ENCODE data around the gene MYLK3.

The MYLK3 gene

DNA sequence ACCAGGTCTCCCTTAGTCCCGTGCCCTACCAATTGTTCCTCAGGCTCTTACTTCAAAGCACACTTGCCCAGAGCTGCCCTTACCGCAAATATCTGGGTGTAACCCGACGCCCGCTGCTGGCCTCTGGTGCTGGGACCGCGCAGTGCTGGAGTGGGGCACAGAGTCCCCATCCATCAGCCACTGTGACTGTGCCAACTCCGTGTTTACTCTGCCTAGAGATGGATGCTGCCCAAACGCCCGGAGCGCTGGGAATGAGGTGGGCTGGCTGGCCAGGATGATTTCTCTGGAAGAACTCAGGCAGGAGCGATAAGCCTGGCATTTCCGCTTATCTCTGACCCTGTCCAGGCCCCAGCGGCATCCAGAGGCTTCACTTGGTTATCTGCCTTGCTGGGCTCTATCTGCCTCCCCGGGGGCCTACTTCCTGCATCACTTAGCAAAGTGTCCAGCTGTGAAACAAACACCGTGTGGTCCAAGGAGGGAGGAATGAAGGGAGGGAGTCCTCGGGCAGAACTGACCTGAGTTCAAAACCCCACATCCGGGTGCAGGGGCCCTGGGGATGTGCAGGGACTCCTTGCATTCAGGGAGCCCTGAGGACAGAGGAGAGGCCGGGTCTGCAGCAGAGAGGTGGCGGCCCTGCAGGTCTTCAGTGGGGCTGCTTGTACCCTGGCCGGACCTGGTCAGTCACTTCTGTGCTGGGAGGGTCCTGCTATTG is 9.4 kb upstream of the MYLK3 start:
- no peak for DNase-seq

DNA sequence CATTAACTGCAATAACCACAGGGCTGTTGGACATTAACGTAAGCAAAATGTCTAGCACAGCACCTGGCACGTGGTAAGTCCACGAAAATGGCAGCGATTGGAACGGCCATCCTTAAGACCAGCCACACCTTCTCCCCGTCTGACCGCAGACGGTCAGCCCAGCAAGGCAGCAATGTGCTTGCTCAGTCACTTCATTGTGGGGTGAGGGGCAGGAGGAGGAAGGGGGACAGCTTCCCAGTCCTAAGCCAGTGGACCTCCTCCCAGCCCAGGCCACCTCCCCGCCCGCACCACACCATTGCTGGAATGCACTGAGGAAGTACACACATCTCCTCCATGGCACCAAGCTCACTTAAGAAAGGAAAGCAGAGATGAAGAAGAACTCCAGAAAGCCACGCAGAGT is 8.6 kb upstream of the MYLK3 start:
- no peak for DNase-seq

DNA sequence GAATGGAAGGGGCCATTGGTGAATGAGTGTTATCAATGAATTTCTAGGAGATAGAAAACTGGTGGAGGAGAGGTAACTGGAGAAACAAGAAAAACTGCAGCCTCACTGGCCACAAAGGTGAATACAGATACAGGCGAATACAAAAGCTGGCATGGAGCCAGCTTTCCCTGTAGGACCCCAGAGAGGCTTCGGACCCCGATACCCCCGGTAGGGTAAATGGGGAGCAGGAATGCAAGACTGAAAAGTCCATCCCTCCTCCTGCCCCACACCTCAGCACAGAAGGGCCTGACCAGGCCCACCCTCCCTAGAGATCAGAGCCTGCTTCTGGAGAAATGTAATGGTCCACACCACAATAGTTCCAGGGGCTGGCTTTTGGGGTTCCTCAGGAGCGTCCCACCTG is 4.9 kb upstream of the MYLK3 start:
- no peak for DNase-seq

DNA sequence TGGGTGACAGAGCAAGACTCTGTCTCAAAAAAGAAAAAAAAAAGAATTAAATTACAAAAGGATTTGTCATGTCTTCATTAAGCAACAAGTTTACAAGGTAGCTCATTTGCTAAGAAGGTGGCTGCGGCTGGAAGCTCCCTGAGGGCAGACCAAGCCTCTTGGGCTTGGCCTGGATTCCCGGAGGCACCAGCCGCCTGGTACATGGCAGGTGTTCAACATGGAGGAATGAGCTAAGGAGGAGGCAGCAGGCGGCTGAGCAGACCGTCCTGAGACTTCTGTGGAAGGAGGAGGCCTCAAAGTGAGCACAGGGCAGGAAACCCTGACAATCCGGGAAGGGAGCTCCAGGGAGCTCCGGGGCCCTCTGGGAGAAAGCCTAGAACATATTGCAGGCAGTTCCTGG is 3.2 kb upstream of the MYLK3 start:
- DNase-seq, result no peak

DNA sequence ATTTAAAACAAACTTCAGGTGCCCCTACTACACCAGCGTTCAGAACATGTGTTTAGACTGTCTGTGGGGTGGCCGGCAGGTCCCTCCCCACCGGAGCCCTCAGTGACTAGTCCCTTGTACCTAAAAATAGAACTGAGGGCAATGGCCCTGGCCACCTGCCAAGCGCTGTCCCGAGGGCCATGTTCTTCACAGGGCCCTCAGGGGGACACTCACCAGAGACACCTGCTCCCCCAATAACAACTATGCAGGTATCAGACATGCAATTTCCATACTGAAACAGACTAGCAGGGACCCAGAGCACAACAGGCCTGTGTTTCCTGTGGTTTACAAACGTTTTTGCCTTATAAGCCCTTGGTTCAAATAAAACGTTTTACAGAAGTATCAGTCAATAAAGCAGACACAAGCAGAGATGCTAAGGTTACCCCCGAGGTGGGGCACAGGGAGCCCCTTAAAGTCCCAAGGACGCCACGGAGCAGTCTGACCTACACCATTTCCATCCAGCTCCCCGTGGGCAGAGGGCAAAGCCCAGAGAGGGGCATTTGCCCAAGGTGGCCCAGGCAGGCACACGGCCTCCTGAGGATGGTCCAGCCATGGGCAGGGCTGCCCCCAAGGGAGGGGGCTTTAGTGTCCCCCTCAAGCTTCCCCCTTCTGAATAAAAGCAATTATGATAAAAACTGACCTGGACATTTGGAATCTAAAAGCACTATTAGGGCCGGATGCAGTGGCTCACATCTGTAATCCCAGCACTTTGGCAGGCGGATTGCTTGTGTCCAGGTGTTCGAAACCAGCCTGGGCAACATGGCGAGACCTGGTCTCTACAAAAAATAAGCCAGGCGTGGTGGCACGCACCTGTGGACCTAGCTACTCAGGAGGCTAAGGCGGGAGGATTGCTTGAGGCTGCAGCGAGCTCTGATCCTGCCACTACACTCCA is 896 bp upstream of the MYLK3 start:
- no peak for DNase-seq

DNA sequence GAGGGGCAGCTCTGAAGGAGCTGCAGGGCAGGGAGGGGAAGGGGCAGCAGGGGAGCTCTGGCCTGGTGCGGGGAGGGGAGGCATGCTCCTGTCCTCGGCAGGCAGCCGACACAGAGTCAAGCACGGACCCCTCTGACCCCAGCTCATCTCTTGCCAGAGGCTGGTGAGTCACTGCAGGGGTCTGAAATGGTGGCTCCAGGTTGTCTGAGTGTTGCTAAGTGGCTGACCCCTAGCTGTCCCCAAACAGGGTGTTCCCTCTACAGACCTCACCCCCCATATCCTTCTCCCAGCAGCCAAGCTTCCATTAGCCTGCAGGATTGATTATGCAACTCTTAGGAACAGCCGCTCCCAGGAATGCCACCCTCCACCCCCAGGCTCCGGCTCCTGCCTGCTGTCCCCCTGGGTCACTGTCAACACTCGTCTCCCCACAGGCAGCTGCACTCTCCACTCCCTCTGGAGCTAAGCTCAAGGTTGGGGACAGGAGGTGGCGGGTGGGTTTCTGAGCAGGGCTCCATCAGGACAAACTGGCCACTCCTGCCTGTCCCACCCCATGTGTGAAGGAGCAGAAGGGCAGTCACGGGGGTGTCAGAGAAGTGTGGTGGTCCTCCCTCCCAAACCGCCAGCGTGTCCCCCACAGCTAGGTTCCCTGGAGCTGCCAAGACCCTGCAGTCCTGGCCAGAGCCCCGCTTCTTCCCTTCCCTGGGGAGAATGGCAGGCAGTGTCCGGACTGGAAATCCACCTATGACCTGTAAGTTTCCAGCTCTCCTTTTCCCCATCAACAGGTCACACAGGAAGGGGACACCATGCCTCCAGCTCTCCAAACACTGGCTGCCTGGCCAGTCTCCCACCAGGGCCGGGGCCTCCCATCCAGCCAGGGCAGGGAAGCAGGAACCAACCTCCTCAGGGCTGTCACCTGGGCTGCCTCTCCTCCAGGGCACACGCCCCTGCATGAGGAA is 1.0 kb downstream of the MYLK3 start:
- DNase-seq, result no peak

DNA sequence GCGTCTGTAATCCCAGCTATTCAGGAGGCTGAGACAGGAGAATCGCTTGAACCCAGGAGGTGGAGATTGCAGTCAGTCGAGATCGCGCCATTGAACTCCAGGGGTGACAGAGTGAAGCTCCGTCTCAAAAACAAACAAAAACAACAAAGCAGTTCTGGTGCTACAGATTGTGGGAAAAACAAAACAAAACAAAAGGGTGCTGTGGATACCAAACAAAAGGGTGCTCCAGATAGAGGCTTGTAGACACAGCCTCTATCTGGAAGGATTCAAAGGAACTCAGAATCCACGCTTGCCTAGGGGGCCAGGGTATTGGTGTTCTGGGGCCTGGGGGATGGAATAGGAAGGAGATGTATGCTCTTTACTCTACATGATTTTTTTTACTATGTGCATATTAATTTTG is 2.5 kb downstream of the MYLK3 start:
- DNase-seq, result no peak

DNA sequence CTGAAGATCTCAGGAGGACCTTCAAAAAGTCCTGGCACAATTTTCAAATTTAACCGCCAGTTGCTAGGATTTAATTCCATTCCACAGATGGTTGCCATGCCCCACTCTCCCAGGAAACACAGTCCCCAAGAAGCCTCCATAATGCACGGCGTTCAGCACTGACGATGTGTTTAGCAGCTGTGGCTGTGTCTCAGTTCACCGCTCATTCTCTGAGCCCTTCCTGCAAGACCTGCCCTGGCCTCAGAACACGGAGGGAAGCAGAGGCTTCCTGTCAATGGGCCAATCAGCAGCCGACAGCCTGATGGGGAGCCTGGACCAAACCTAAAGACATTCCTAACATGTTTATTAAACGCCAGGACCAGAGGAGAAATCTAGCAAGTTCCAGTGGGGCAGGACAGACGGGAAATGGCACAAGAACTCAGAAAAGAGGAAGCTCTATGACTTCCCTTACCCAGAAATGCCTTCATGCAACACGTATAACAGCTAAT is 4.9 kb downstream of the MYLK3 start:
- DNase-seq, result peak; percentile 48

DNA sequence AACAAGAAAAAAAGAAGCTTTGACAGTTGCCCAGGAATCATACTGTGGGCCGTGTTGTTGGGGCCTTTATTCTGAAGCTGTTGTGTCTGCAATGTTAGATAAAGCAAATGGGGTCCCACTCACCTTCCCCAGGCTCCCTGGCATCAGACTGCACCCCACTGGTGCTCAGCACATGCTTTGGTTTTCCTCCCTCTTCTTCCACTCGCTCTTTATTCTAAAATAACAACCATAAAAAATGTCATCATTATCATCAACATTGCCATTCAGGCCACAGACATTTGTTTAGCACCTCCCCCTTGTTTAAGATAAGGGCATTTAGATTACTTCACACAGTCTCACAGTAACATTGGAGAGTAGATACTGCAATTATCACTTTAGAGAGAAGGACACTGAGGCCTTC is 8.2 kb downstream of the MYLK3 start:
- DNase-seq, result peak; percentile 74

DNA sequence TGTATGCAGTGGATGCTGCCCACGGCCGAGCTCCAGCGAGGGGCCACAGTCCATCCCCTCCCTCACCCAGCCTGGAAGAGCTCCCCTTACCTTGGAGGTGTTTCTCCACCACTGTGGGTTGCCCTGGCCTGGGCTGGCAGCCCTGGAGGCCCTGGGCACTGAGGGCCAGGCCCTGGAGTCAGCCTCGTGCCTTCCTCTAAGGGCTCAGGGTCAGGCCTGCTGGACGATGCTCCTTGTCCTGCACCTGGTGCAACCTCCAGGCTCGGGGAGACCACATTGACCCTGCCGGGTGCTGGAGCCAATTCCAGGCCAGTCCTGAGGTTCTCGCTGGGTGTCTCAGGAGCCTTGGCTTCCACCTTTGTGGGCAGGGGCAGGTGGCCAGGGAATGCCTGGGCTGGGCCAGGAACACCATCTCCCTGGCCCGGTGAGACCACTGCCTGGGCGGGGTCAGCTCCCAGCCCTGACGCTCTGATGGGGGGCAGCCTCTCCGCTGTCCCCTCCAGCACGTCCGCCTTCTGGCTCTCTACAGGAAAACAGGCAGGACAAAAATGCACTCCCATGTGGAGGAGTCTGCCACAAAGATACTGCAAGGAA is 10.4 kb downstream of the MYLK3 start:
- DNase-seq, result no peak

DNA sequence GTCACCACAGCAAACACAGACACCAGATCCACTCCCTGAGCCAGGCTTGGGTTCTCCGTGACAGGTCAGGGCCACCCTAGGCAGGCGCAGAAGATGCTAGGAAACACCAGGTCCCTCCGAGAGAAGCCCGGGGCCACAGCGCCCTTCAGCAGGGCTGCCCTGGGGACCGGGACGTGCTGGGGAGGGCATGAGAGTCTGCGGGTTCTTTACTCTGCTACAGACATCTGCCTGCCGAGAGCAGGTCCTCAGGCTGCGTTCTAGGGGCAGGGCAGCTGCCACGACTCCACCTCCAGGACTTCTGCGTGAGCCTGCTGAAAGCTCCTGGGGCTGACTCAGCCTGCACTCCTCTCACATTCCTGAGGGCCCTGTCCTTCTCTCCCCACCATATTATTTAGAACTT is 11.4 kb downstream of the MYLK3 start:
- no peak for DNase-seq

DNA sequence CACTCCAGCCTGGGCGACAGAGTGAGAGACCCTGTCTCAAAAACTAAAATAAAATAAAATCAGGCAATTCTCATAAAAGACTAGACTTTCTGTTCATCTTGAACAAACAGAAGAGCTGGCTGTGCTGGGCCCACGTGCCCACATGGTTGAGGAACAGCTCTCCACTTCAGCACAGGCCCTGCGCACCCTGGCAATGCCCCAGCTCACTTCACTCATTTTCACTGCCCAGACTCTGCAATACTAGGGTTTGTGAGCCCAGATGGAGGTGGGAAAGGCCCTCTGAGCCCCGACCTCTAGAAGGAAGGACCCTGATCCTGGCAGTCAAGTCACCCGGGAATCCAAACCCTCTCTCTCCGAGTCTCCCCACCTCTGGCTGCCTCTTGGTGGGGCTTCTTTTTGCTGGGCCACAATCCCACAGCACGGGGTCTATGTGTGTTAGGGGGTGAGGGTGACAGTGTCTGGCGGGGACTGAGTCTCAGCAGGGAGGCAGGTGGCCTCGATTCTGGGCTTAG is 14.8 kb downstream of the MYLK3 start:
- no peak for DNase-seq

DNA sequence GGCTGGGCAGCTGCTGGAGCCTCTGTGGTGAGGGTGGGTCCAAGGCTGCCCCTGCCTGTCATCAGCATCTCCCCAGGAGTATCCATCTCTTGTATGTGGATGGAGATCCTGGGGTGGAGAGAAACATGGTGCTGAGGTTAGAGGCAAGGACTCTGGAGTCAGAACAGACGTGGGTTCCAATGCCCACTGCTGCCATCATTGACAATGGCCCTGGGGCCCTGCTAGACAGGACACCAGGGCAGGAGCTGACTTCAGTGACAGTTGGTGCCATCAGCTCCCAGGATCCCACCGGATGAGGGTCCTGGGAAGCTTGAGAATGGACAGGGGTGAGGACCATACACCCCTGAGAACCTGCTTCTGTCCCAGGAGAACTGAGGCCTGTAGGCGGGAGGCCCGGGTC is 15.6 kb downstream of the MYLK3 start:
- DNase-seq, result no peak

DNA sequence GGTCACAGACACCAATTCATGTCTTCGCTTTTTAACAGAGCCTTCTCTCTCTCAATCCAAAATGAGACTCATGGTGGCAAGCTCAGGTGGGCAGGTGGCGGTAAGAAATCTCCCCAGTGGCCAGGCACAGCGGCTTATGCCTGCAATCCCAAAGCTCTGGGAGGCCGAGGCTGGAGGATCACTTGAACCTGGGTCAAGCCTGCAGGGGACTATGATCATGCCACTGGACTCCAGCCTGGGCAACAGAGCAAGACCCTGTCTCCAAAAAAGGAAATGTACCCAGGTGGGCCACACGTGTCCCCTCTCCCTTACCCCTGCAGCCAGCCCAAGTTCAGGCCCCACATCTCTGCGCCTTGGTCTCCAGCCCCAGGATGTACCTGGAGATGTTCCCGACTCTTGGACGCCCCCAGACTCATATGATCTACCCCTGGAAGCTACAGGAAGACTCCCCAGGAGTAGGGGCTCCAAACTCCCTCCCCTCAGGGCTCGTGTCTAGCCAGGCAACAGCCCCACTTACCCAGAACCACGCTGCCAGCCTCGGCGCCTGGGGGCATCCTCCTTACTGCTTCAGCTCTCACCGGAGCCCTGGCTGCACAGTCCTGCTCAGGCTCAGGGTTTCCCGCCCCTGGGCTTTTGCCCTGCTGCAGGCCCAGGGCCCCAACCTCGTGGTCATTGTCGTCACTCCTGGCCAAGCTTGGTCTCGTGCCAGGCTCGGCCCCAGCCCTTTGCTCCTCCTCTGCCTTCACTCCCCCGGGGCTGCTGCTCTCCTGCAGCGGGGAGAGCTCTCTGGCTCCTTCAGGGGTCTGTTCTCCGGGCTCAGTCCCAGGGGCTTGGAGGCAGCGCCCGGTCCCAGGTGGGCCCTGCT is 16.2 kb downstream of the MYLK3 start:
- DNase-seq, result no peak

DNA sequence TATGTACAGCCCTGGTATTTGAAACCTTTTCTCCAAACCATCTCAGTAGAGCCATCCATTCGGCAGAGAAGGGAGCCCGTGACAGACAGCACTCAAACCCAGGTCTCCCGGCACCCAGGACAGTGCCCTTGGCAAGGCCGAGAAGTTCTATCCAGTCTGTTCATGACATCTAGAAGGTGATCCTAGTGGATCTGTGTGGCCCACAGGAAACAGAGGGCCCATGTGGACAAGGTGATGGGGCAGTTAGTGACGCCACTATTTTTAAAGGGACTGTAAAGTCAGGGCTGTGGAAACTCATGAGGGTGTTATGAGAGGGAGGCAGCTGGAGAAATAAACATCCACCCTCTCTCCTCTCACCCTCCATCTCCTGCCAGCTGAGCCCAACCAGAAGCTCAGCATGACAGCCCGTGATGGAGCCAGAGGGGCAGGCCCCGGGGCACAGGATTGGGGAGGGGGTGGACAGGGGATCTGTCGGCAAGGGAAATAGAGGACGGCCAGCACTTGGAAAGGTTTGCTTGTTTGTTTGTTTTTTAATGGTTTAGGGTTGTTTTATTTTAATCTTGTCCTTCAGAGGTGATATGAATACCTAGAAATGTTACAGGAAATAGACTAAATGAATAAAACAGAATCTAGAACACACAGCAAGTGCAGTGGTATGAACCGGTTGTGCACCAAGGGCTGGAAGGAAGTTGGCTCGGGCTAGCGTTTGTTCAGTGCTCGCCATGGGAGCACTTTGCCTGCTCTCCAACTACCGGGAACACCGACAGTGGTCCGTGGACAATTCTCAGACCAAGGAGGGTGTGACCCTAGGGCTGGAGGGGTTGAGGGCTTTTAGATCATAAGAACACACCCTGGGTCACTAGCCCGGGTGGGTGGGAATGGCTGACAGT is 17.1 kb downstream of the MYLK3 start:
- no peak for DNase-seq

DNA sequence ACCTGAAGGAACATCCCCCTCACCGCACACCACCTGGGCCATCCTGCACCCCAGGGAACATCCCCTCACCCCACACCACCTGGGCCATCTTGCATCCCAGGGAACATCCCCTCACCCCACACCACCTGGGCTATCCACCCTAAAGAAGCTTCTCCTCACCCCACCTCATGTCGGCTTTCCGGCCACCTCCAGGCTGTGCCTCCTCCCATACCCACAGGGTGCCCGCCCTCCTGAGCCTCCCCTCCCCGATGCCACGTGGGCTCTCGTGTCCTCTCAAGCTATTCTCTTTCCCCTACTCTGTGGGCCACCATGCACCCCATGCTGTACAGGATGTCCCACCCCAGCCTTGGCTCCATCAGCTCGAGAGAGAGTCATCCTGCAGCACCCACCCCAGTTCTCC is 18.0 kb downstream of the MYLK3 start:
- DNase-seq, result no peak

DNA sequence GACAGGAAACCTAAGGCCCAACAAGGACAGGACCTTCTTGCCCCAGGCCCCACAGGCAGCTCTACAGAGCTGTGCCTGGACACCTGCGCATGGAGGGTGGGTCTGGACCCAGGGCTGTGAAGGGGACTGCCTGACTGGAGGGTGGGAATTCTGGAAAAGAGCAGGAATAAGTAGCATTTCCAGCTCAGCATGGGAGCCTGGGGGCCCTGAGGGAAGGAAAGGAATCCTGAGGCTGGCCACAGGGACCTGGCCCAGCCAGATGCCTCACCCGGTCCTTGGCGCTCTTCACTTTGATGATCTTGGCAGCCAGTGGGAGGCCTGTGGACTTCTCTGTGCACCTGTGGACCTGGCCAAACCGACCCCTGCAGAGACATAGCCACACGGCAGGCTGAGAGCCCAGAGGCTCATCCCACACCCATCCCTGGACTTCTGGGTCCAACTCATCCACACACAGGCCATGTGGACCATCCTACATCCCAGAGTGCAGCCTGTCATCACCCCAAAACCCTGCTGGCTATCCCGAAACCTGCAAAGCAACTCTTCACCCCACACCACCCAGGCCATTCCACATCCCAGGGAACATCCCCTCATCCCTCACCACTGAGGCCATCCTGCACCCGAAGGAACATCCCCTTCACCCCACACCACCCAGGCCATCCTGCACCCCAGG is 18.7 kb downstream of the MYLK3 start:
- DNase-seq, result no peak

DNA sequence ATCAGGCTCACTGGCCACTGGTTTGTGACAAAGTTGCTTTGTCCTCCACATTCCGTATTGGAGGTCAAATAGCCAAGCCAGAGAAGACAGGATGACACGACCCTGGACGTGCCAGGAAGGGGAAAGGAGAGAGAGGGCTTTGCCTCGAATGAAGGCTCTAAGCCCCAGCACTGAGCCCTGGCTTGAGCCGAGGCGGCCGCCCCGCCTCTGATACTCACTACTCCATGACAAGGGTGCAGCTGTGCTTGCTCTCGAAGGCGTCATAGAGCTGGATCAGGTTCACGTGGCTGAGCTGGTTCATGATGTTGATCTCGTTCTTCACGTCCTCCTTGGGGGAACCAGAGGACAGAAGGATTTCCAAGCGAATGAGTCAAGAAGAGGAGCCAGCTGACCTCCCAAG is 19.3 kb downstream of the MYLK3 start:
- no peak for DNase-seq

DNA sequence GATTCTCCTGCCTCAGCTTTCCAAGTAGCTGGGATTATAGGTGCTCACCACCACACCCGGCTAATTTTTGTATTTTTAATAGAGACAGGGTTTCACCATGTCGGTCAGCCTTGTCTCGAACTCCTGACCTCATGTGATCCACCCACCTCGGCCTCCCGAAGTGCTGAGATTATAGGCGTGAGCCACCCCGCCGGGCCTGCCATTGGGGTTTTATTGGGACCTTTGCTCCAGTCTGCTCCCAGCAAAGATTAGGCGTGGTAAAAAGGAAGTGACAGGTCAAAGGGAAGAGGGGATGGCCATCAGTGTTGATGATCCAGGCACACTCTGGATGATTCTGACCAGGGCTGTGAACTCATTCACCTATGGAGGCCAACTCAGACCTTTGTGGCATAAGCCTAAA is 20.5 kb downstream of the MYLK3 start:
- no peak for DNase-seq

DNA sequence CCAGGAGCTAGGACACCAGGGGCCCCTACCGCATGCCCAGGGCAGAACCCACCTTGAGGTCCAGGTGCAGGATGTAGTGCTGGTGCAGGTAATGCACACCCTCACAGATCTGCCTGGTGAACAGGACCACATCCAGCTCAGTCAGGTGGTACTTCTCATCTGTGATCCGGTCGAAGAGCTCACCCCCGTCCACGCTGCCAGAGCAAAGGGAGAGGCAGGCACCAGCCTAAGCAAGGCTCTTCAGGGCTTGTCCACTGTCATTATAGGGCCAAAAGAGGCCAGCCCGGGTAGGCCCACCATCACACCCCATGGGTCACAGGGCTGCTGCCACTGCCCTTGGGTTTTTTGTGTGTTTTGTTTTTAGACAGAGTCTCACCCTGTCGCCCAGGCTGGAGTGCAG is 21.0 kb downstream of the MYLK3 start:
- DNase-seq, result no peak
